ENCODE results near the gene SCG3.

- TF ChIP-seq NFIC (IDR thresholded peaks at IDR 0.05; ENCODE audit: low read length) (no peak), REPIN1 (CRISPR knock-in tag; IDR thresholded peaks at IDR 0.05; ENCODE audit: borderline replicate concordance, low read depth) (no peak), ZNF12 (CRISPR knock-in tag; IDR thresholded peaks at IDR 0.05) (no peak)
- TF ChIP-seq, protein P1, sequence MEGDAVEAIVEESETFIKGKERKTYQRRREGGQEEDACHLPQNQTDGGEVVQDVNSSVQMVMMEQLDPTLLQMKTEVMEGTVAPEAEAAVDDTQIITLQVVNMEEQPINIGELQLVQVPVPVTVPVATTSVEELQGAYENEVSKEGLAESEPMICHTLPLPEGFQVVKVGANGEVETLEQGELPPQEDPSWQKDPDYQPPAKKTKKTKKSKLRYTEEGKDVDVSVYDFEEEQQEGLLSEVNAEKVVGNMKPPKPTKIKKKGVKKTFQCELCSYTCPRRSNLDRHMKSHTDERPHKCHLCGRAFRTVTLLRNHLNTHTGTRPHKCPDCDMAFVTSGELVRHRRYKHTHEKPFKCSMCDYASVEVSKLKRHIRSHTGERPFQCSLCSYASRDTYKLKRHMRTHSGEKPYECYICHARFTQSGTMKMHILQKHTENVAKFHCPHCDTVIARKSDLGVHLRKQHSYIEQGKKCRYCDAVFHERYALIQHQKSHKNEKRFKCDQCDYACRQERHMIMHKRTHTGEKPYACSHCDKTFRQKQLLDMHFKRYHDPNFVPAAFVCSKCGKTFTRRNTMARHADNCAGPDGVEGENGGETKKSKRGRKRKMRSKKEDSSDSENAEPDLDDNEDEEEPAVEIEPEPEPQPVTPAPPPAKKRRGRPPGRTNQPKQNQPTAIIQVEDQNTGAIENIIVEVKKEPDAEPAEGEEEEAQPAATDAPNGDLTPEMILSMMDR (CRISPR knock-in tag; IDR thresholded peaks at IDR 0.05): no peak
Observed at GRCh38 chr15:51669381-51669780, 11.9 kb upstream of the SCG3 start.
